HCT116 (cell line): ENCODE measurements around the gene NTSR1. TPM values are rescaled to one million over a fixed set of nuclear protein-coding genes. Genes with fewer than 3 reads are reported as not detected.

Source experiments
- ATAC-seq: fragments of 200-7000 bp; cut with Tn5 transposase; 2 replicates; pipeline ENCODE4 v1.9.1; 2020; ENCODE audit warnings: mild to moderate bottlenecking, moderate library complexity
- BruUV-seq: library from RNA; stranded (reverse); fragments of 400-500 nt; replicated peaks from 2 replicates; lab custom pipeline; 2021; lab: Mats Ljungman, UMichigan
- CTCF ChIA-PET: fragments of 300-600 bp; sonication (Branson Sonifier 250); formaldehyde crosslinking; loops from one replicate; lab custom pipeline; 2021; ENCODE audit warnings: antibody characterized with exemption; lab: Charles Lee
- POLR2A ChIA-PET: fragments of 300-600, 350-600 bp; sonication (Branson Sonifier 250); formaldehyde crosslinking; loops from one replicate; lab custom pipeline; 2021; ENCODE audit warnings: antibody characterized with exemption; lab: Charles Lee
- RAD21 ChIA-PET, 2 experiments: fragments of 300-600 bp; sonication (Branson Sonifier 250); formaldehyde crosslinking; loops; one replicate each; lab custom pipeline; 2023; ENCODE audit warnings: low total read pairs in 2 of 2; ENCODE audit not compliant: uncharacterized antibody in 2 of 2, unreplicated experiment in 2 of 2, low non-redundant PET in 1 of 2; lab: Charles Lee
- DNase-seq: peaks from one replicate; pipeline ENCODE4 v3.0.0-alpha.2; 2010; ENCODE audit warnings: low read depth, low spot score
- H2AFZ ChIP-seq: fragments of 200-600 bp; shearing (Covaris generic), sonication (generic); 2 replicates; pipeline ENCODE4 v1.6.1; 2017; ENCODE audit warnings: low read depth, mixed run types, mixed read lengths, antibody characterized with exemption, low read length; ENCODE audit not compliant: poor library complexity, severe bottlenecking
- H3K27ac ChIP-seq: 2 replicates; pipeline ENCODE4 v1.5.1; 2012; ENCODE audit warnings: low read depth, low read length
- H3K27me3 ChIP-seq: fragments of 200-600 bp; sonication (generic); 2 replicates; pipeline ENCODE4 v1.6.1; 2016; ENCODE audit warnings: mixed run types, low read length, mixed read lengths; ENCODE audit not compliant: insufficient read depth
- H3K36me3 ChIP-seq, 2 experiments: fragments of 200-500 bp in 1 of 2; fragments of 200-600 bp in 1 of 2; sonication (Bioruptor generic) in 1 of 2; sonication (generic) in 1 of 2; 2 replicates each; pipeline versions ENCODE4 v1.5.1 to v1.6.1; 2014 to 2016; ENCODE audit warnings: low read length in 2 of 2, inconsistent platforms in 1 of 2, mixed read lengths in 1 of 2, mixed run types in 1 of 2; ENCODE audit not compliant: insufficient read depth in 2 of 2, control insufficient read depth in 1 of 2
- H3K4me1 ChIP-seq, 2 experiments: fragments of 200-600 bp in 1 of 2; sonication (generic) in 1 of 2; 2 replicates each; pipeline versions ENCODE4 v1.5.1 to v1.6.1; 2012 to 2017; ENCODE audit warnings: low read length in 2 of 2, inconsistent platforms in 1 of 2, mild to moderate bottlenecking in 1 of 2, mixed read lengths in 1 of 2, mixed run types in 1 of 2, moderate library complexity in 1 of 2; ENCODE audit not compliant: insufficient read depth in 2 of 2, control insufficient read depth in 1 of 2
- H3K4me2 ChIP-seq: fragments of 200-600 bp; sonication (generic); 2 replicates; pipeline ENCODE4 v1.6.1; 2017; ENCODE audit warnings: mixed run types, low read length, mixed read lengths
- H3K4me3 ChIP-seq, 2 experiments: fragments of 200-600 bp in 1 of 2; sonication (generic) in 1 of 2; replicated peaks in 1 of 2; 2 replicates each; pipeline ENCODE4 v1.5.1; 2011 to 2016; ENCODE audit warnings: low read length in 2 of 2, control low read depth in 1 of 2, low read depth in 1 of 2, mild to moderate bottlenecking in 1 of 2, mixed read lengths in 1 of 2, mixed run types in 1 of 2
- H3K79me2 ChIP-seq: fragments of 200-600 bp; sonication (generic); 2 replicates; pipeline ENCODE4 v1.6.1; 2017; ENCODE audit warnings: mild to moderate bottlenecking, mixed run types, low read length, moderate library complexity, mixed read lengths; ENCODE audit not compliant: insufficient read depth
- H3K9ac ChIP-seq: fragments of 200-600 bp; sonication (generic); 2 replicates; pipeline ENCODE4 v1.6.1; 2016; ENCODE audit warnings: low read length, mixed read lengths
- H3K9me2 ChIP-seq: fragments of 200-600 bp; sonication (generic), shearing (Covaris generic); 2 replicates; pipeline ENCODE4 v1.6.1; 2017; ENCODE audit warnings: mixed run types, mild to moderate bottlenecking, moderate library complexity; ENCODE audit not compliant: insufficient read depth
- H3K9me3 ChIP-seq, 2 experiments: fragments of 200-500 bp in 1 of 2; fragments of 200-600 bp in 1 of 2; sonication (Bioruptor generic) in 1 of 2; sonication (generic) in 1 of 2; 2 replicates each; pipeline ENCODE4 v1.6.1; 2014 to 2017; ENCODE audit warnings: low read length in 2 of 2, mixed read lengths in 2 of 2, inconsistent platforms in 1 of 2, low read depth in 1 of 2, mild to moderate bottlenecking in 1 of 2, mixed run types in 1 of 2, moderate library complexity in 1 of 2; ENCODE audit not compliant: control insufficient read depth in 1 of 2, insufficient read depth in 1 of 2
- H4K20me1 ChIP-seq: fragments of 200-600 bp; sonication (generic), shearing (Covaris generic); 2 replicates; pipeline ENCODE4 v1.6.1; 2017; ENCODE audit warnings: mixed run types, mild to moderate bottlenecking, moderate library complexity; ENCODE audit not compliant: insufficient read depth
- CEBPB ChIP-seq: IDR thresholded peaks from 2 replicates; pipeline ENCODE4 v1.6.1; 2012; ENCODE audit warnings: low read depth
- POLR2AphosphoS5 ChIP-seq: IDR thresholded peaks from 2 replicates; pipeline ENCODE4 v1.6.1; 2011; ENCODE audit warnings: mild to moderate bottlenecking, low read depth, low read length, moderate library complexity
- SIN3A ChIP-seq: IDR thresholded peaks from 2 replicates; pipeline ENCODE4 v1.6.1; 2012; ENCODE audit warnings: low read depth
- intact Hi-C: fragments of 100-400 bp; cut with micrococcal nuclease; formaldehyde crosslinking; loops from 2 replicates; pipeline ENCODE4 v1.10.0; 2022
- total RNA-seq: library from RNA; stranded (reverse); gene quantifications from one replicate; pipeline ENCODE4 v1.2.1, GENCODE V29; 2021; ENCODE audit not compliant: unreplicated experiment

The NTSR1 gene
- total RNA-seq, 1 experiment from 2014 or later, result 187 TPM

- no peak for TF ChIP-seq CEBPB
- peak; percentile 39 for TF ChIP-seq POLR2AphosphoS5
- TF ChIP-seq, all 23 proteins: peak for 1
- H3K9me3 ChIP-seq, result no peaks in the 10 kb centered on the region
- no peak overlapping the region for H3K4me3 ChIP-seq
- BruUV-seq, result no TSS peak
- ChIA-PET RAD21 (no interaction called here), POLR2A (no interaction called here), CTCF (no interaction called here)
- H3K9me2 ChIP-seq, result no peaks in the 10 kb centered on the region
- DNase-seq, result no peak
- H3K27ac ChIP-seq, result peak overlapping the region; percentile 34; the same call in 1 of the 2 replicates
- H3K79me2 ChIP-seq, result peaks cover 100% of the 10 kb centered on the region
- H3K27me3 ChIP-seq, result no peaks in the 10 kb centered on the region
- intact Hi-C loops, result no loop called here
- H3K36me3 ChIP-seq, result peaks cover 19 to 85% of the 10 kb centered on the region in 2 experiments
- peaks cover 17% of the 10 kb centered on the region; the same call in 1 of the 2 replicates for H4K20me1 ChIP-seq
- peaks cover 27 to 98% of the 10 kb centered on the region in 2 experiments for H3K4me1 ChIP-seq
- peak overlapping the region; percentile 36; the same call in 1 of the 2 replicates for H3K4me2 ChIP-seq
- no peak for ATAC-seq
- no peak overlapping the region for H2AFZ ChIP-seq
- no peak overlapping the region for H3K9ac ChIP-seq
Measured at GRCh38 chr20:62728028-62728780, 19.6 kb downstream of the NTSR1 start.

DNA sequence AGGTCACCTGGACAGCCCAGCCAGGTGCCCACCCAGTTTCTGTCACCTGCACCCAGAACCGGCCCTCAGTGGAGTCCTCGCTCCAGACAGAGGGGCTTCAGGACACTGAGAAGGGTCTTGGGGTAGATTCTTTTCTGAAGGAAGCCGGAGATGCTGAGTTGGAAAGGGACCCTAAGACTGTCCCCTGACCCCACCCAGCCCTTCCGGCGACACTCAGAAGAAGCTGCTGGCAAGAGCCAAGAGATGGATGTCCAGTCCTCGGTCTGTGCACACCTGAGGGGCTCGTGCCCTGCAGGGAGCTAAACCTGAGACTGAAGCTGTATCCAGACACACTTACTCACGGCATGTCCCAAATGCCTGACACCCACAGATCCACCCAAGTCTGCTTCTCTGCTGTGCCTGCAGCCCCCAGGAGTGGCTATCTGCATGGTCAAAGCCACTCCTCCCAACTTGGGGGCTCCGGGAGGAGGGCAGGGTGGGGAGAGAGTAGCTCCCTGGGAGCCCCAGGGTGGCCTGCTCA is 20.2 kb downstream of the NTSR1 start:
- no peaks in the 10 kb centered on the region for H3K9me2 ChIP-seq
- ChIA-PET CTCF (no interaction called here), RAD21 (no interaction called here), POLR2A (interaction anchor here (0.7 kb wide), 1 partner anchor 66 kb away, joined by 4 read pairs; no protein-coding TSS in a partner anchor)
- peak overlapping the region; percentile 36 for H3K4me2 ChIP-seq
- H3K4me3 ChIP-seq, result no peak overlapping the region
- peak overlapping the region; percentile 58 for H3K27ac ChIP-seq
- intact Hi-C loops, result no loop called here
- H3K4me1 ChIP-seq, result peaks cover 34 to 98% of the 10 kb centered on the region in 2 experiments
- H3K27me3 ChIP-seq, result no peaks in the 10 kb centered on the region
- no peak overlapping the region for H2AFZ ChIP-seq
- peak; percentile 7; the same call in 1 of the 2 replicates for ATAC-seq
- DNase-seq, result no peak
- no TSS peak for BruUV-seq
- H3K9ac ChIP-seq, result no peak overlapping the region
- H4K20me1 ChIP-seq, result peaks cover 15% of the 10 kb centered on the region; the same call in 1 of the 2 replicates
- H3K79me2 ChIP-seq, result peaks cover 100% of the 10 kb centered on the region
- peaks cover 19 to 81% of the 10 kb centered on the region in 2 experiments for H3K36me3 ChIP-seq
- TF ChIP-seq SIN3A (no peak), POLR2AphosphoS5 (no peak; the same call in 1 of the 2 replicates)
- H3K9me3 ChIP-seq, result no peaks in the 10 kb centered on the region
